Kidney epithelial cell (primary cell): ENCODE data around the gene APOC4. TPM values are rescaled to one million over a fixed set of nuclear protein-coding genes. Genes with fewer than 3 reads are reported as not detected.

Source experiments
- DNase-seq: peaks from one replicate; pipeline ENCODE4 v3.0.0-alpha.2; 2010; ENCODE audit warnings: low read depth
- H3K27me3 ChIP-seq: 2 replicates; pipeline ENCODE4 v1.6.0; 2011; ENCODE audit warnings: low read length; ENCODE audit not compliant: control insufficient read depth, insufficient read depth
- H3K36me3 ChIP-seq: 2 replicates; pipeline ENCODE4 v1.5.1; 2011; ENCODE audit warnings: low read length; ENCODE audit not compliant: control insufficient read depth, insufficient read depth
- H3K4me3 ChIP-seq: 2 replicates; pipeline ENCODE4 v1.5.1; 2011; ENCODE audit warnings: low read depth, mild to moderate bottlenecking, control low read depth, low read length
- total RNA-seq: library from RNA; depleted of rRNA; stranded (reverse); fragments of >200 nt; gene quantifications from 2 replicates; pipeline ENCODE4 v1.2.3, GENCODE V29; 2015
- TF ChIP-seq, protein P1 (sequence below): IDR thresholded peaks from 2 replicates; pipeline ENCODE4 v1.5.1; 2011; ENCODE audit warnings: mild to moderate bottlenecking, moderate library complexity, low read length, control low read depth, inconsistent platforms; ENCODE audit not compliant: insufficient read depth, poor library complexity, severe bottlenecking

APOC4 gene
- total RNA-seq, 1 donor from 2014 or later = not detected

DNA sequence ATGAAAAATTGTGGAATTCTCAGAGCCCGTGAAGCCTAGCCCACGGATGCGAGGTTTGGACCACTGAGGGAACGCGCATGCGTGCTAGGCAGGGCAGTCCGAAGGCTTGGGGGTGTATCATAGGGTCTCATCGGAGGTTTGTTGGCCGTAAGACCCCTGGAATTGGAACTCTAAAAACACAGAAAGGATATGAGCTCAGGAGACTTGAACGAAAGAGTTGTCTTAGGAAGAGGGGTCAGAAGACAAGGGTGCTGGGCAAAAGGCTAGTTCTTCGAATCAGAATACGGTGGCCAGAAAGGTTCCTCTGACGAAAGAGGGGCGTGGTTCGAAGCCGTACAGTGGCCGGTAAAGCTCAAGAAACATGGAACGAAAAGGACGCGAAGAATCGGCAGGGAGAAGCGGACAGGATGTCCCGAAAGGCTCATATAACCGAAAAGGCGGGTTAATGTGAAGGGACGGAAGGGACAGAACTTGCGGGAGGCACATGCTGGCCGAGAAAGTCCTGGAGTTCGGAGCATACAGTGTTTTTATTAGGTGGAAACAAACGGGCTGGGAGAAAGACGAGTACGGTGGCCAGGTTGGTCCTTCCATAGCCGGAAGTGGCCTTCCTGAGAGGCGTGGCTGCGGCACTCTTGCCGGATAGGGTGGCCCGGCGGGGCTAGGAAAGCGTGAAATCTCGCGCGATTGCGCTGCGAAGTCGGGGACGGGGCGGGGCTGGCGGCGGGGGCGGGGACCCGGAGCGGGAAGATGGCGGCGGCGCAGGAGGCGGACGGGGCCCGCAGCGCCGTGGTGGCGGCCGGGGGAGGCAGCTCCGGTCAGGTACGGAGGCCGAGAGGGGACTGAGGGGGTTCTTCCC is 12.8 kb downstream of the APOC4 start, which contains the start of gene CLPTM1:
CLPTM1 (plus strand) TSS at position 732 of the 856 bp plus-strand sequence; CDS start at position 748, 16 bp downstream.
- Histone ChIP-seq H3K4me3 (peak within 1 kb of the TSS; percentile 94), H3K36me3 (no peaks in the 10 kb centered on the region), H3K27me3 (no peaks in the 10 kb centered on the region)
- TF ChIP-seq, protein P1, sequence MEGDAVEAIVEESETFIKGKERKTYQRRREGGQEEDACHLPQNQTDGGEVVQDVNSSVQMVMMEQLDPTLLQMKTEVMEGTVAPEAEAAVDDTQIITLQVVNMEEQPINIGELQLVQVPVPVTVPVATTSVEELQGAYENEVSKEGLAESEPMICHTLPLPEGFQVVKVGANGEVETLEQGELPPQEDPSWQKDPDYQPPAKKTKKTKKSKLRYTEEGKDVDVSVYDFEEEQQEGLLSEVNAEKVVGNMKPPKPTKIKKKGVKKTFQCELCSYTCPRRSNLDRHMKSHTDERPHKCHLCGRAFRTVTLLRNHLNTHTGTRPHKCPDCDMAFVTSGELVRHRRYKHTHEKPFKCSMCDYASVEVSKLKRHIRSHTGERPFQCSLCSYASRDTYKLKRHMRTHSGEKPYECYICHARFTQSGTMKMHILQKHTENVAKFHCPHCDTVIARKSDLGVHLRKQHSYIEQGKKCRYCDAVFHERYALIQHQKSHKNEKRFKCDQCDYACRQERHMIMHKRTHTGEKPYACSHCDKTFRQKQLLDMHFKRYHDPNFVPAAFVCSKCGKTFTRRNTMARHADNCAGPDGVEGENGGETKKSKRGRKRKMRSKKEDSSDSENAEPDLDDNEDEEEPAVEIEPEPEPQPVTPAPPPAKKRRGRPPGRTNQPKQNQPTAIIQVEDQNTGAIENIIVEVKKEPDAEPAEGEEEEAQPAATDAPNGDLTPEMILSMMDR = no peak
- peak; percentile 82 for DNase-seq

DNA sequence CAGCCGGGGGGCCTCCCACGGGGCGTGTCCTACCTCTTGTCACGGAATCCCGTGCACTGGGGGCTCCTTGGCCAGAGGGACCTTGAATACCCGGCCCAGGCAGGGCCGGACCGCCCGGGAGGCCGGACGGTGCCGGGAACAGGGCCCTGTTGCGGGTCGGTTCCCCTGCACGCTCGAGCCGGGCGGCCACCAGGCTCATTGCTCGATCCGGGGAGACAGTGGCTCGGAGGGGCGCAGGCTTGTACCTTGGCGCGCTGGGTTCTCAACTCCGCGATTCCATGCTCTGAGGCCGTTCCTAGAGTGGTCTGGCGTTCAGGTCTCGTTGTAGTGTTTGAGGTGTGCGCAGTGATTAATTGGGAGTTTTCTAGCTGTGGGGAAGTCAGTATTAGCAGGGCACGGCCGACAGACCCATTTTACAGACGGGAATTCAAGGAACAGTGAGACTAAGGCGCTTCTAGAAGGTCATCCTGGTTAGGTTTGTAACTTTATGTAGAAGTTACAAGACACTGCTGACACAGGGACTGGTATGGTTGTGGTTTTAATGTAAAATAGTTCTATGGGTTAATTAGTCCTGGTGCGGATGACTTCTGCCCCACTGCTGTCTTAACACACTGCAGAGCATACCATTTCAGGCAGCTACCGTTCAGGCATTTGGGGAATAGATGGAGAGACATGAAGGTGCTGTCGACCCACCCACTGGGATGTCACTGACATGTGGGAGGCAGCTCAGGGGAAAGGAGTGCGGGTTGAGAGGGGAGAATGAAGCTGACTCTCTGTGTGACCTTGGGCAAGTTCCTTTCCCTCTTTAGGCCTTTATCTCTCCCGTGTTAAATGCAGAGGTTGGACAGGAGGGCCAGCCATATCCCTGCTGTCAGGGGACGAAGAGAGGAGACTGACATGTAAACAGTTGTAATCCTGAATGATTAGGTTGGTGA is 13.7 kb downstream of the APOC4 start:
- TF ChIP-seq, protein P1 = no peak
- H3K36me3 ChIP-seq = no peaks in the 10 kb centered on the region
- DNase-seq = no peak
- peak overlapping the region; percentile 94 for H3K4me3 ChIP-seq
- no peaks in the 10 kb centered on the region for H3K27me3 ChIP-seq

DNA sequence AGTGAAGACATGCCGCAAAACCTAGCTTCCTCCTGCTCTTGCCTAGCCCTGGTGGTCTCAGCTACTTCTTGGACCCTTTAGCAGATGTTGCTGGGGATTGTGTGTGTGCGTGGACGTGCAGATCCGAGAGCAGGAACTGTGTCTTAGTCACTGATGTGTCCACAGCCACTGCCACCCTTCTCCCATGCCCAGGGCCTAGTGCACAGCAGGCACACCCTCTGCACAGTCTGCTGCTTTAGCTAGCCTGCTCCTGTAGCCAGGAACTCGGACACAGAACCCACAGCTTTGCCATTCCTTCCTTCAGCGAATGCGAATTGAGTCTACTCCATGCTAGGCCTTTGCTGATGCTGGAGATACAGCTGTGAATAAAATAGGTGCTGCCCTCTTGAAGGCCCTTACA is 15.5 kb downstream of the APOC4 start:
- Histone ChIP-seq H3K4me3 (no peak overlapping the region), H3K36me3 (no peaks in the 10 kb centered on the region), H3K27me3 (no peaks in the 10 kb centered on the region)
- DNase-seq = no peak
- TF ChIP-seq, protein P1 = no peak

DNA sequence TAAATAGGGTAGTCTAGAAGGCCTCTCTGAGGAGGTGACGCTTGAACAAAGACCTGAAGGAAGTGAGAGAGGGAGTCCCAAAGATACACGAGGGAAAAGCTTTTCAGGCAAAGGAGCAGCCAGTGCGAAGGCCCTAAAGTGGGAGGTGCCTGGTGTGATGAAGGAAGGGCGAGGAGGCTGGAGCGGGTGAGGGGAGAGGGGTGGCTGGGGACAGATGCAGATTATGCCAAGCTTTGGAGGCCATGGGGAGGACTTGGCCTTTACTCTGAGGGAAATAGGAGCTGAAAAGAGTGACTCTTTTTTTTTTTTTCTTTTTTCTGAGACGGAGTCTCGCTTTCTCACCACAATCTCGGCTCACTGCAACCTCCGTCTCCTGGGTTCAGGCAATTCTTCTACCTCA is 16.1 kb downstream of the APOC4 start:
- TF ChIP-seq, protein P1 = no peak
- no peak for DNase-seq
- Histone ChIP-seq H3K4me3 (no peak overlapping the region), H3K36me3 (no peaks in the 10 kb centered on the region), H3K27me3 (no peaks in the 10 kb centered on the region)

DNA sequence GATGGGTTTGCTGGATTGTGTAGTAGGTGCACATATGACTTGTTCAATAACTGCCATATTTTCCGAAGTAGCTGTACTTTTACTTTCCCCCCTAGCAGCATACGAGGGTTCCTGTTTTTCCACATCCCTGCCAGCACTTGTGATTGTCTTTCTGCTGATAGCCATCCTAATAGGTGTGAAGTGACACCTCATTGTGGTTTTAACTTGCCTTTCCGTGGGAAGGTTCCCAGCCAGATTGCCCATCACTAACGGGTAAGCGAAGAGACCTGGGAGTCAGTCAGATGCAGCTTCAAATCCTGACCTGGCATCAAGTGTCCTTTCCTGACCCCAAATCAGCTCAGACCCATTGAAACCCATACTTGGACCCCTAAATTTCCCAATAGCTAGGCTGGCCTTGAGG is 17.7 kb downstream of the APOC4 start:
- H3K4me3 ChIP-seq = no peak overlapping the region
- peaks cover 2% of the 10 kb centered on the region for H3K36me3 ChIP-seq
- H3K27me3 ChIP-seq = no peaks in the 10 kb centered on the region
- TF ChIP-seq, protein P1 = no peak
- no peak for DNase-seq
